H9 (cell line): Measurements from ENCODE around the gene PLEKHO1. TPM values are rescaled to one million over a fixed set of nuclear protein-coding genes. Genes with fewer than 3 reads are reported as not detected.

Experiments used
- DNase-seq: peaks from one replicate; pipeline ENCODE4 v3.0.0-alpha.2; 2017
- H2AFZ ChIP-seq: one replicate; pipeline ENCODE4 v1.6.1; 2013; ENCODE audit warnings: mild to moderate bottlenecking, low read length, control low read depth, moderate library complexity
- H2AK5ac ChIP-seq: 2 replicates; pipeline ENCODE4 v1.6.1; 2013; ENCODE audit warnings: low read length, control low read depth, mixed read lengths; ENCODE audit not compliant: insufficient read length
- H2BK120ac ChIP-seq: one replicate; pipeline ENCODE4 v1.6.1; 2013; ENCODE audit warnings: low read depth, mild to moderate bottlenecking, low read length, control low read depth, inconsistent platforms; ENCODE audit not compliant: poor library complexity, severe bottlenecking
- H2BK12ac ChIP-seq: 2 replicates; pipeline ENCODE4 v1.6.1; 2013; ENCODE audit warnings: low read length, control low read depth, mixed read lengths, low read depth; ENCODE audit not compliant: insufficient read length
- H2BK15ac ChIP-seq: 2 replicates; pipeline ENCODE4 v1.6.1; 2013; ENCODE audit warnings: low read depth, low read length, control low read depth
- H2BK20ac ChIP-seq: one replicate; pipeline ENCODE4 v1.6.1; 2013; ENCODE audit warnings: low read depth, mild to moderate bottlenecking, low read length, control low read depth, inconsistent platforms; ENCODE audit not compliant: poor library complexity, severe bottlenecking
- H2BK5ac ChIP-seq: 2 replicates; pipeline ENCODE4 v1.6.1; 2013; ENCODE audit warnings: low read length, control low read depth, mixed read lengths; ENCODE audit not compliant: insufficient read length
- H3K14ac ChIP-seq: 2 replicates; pipeline ENCODE4 v1.6.1; 2013; ENCODE audit warnings: low read length, control low read depth; ENCODE audit not compliant: insufficient read depth
- H3K18ac ChIP-seq: 2 replicates; pipeline ENCODE4 v1.6.1; 2013; ENCODE audit warnings: low read depth, mild to moderate bottlenecking, mixed read lengths, low read length, control low read depth; ENCODE audit not compliant: insufficient read length
- H3K23ac ChIP-seq: 2 replicates; pipeline ENCODE4 v1.6.1; 2013; ENCODE audit warnings: low read length, control low read depth, mixed read lengths, low read depth; ENCODE audit not compliant: insufficient read length
- H3K23me2 ChIP-seq: 2 replicates; pipeline ENCODE4 v1.6.1; 2013; ENCODE audit warnings: low read depth, mild to moderate bottlenecking, mixed read lengths, low read length, control low read depth; ENCODE audit not compliant: insufficient read length, poor library complexity, severe bottlenecking
- H3K27ac ChIP-seq: 2 replicates; pipeline ENCODE4 v1.5.1; 2013; ENCODE audit warnings: low read length, control low read depth, mixed read lengths, low read depth; ENCODE audit not compliant: insufficient read length
- H3K27me3 ChIP-seq: 2 replicates; pipeline ENCODE4 v1.6.1; 2013; ENCODE audit warnings: low read length, control low read depth, inconsistent platforms; ENCODE audit not compliant: insufficient read depth
- H3K4ac ChIP-seq: 2 replicates; pipeline ENCODE4 v1.6.1; 2013; ENCODE audit warnings: low read depth, mild to moderate bottlenecking, control low read depth, inconsistent platforms, low read length, moderate library complexity
- H3K4me1 ChIP-seq: 2 replicates; pipeline ENCODE4 v1.6.1; 2013; ENCODE audit warnings: low read length, control low read depth, inconsistent platforms; ENCODE audit not compliant: insufficient read depth
- H3K4me2 ChIP-seq: 2 replicates; pipeline ENCODE4 v1.6.1; 2013; ENCODE audit warnings: low read length, control low read depth, mixed read lengths; ENCODE audit not compliant: insufficient read length, insufficient read depth
- H3K56ac ChIP-seq: 2 replicates; pipeline ENCODE4 v1.6.1; 2013; ENCODE audit warnings: low read depth, mild to moderate bottlenecking, mixed read lengths, low read length, control low read depth; ENCODE audit not compliant: insufficient read length
- H3K79me1 ChIP-seq: 2 replicates; pipeline ENCODE4 v1.6.1; 2013; ENCODE audit warnings: low read depth, mild to moderate bottlenecking, moderate library complexity, low read length, control low read depth, inconsistent platforms; ENCODE audit not compliant: insufficient read depth, poor library complexity, severe bottlenecking
- H3K79me2 ChIP-seq: 2 replicates; pipeline ENCODE4 v1.6.1; 2013; ENCODE audit warnings: low read length, control low read depth, inconsistent platforms; ENCODE audit not compliant: insufficient read depth
- H3K9ac ChIP-seq: 2 replicates; pipeline ENCODE4 v1.6.1; 2013; ENCODE audit warnings: low read length, control low read depth, mixed read lengths; ENCODE audit not compliant: insufficient read length; ENCODE audit errors: extremely low read depth
- H3K9me3 ChIP-seq: one replicate; pipeline ENCODE4 v1.6.1; 2013; ENCODE audit warnings: low read depth, low read length, inconsistent platforms; ENCODE audit not compliant: control insufficient read depth
- H3T11ph ChIP-seq: one replicate; pipeline ENCODE4 v1.6.1; 2013; ENCODE audit warnings: mild to moderate bottlenecking, low read length, control low read depth, inconsistent platforms
- H4K20me1 ChIP-seq: one replicate; pipeline ENCODE4 v1.6.1; 2013; ENCODE audit not compliant: control insufficient read depth, insufficient read length, insufficient read depth
- H4K5ac ChIP-seq: 2 replicates; pipeline ENCODE4 v1.6.1; 2013; ENCODE audit warnings: low read depth, mild to moderate bottlenecking, mixed read lengths, low read length, control low read depth; ENCODE audit not compliant: insufficient read length
- H4K8ac ChIP-seq: replicated peaks from 2 replicates; pipeline ENCODE4 v1.6.1; 2013; ENCODE audit warnings: low read length, control low read depth, mixed read lengths, low read depth; ENCODE audit not compliant: insufficient read length
- H4K91ac ChIP-seq: 2 replicates; pipeline ENCODE4 v1.6.1; 2013; ENCODE audit warnings: low read depth, mild to moderate bottlenecking, moderate library complexity, mixed read lengths, low read length, control low read depth; ENCODE audit not compliant: insufficient read length
- H3K27ac Mint-ChIP-seq, 3 experiments: 2 replicates in 2 of 3; 3 replicates in 1 of 3; pipeline ENCODE4 v1.8.0; 2020 to 2021; ENCODE audit warnings: mixed read lengths in 3 of 3, mild to moderate bottlenecking in 1 of 3, moderate library complexity in 1 of 3
- H3K27me3 Mint-ChIP-seq: 2 replicates; pipeline ENCODE4 v1.8.0; 2021; ENCODE audit warnings: low read depth, mild to moderate bottlenecking, moderate library complexity, mixed read lengths
- H3K36me3 Mint-ChIP-seq, 3 experiments: 2 replicates in 2 of 3; 3 replicates in 1 of 3; pipeline ENCODE4 v1.8.0; 2020 to 2021; ENCODE audit warnings: low read depth in 3 of 3, mixed read lengths in 3 of 3; ENCODE audit not compliant: insufficient read depth in 1 of 3
- H3K4me1 Mint-ChIP-seq, 2 experiments: 2 replicates each; pipeline ENCODE4 v1.8.0; 2020; ENCODE audit warnings: mixed read lengths in 2 of 2
- H3K4me3 Mint-ChIP-seq, 2 experiments: 2 replicates in 1 of 2; 3 replicates in 1 of 2; pipeline ENCODE4 v1.8.0; 2020 to 2021; ENCODE audit warnings: mild to moderate bottlenecking in 2 of 2, mixed read lengths in 2 of 2, moderate library complexity in 1 of 2
- H3K9me3 Mint-ChIP-seq, 2 experiments: 2 replicates in 1 of 2; 3 replicates in 1 of 2; pipeline ENCODE4 v1.8.0; 2020; ENCODE audit warnings: mild to moderate bottlenecking in 2 of 2, mixed read lengths in 2 of 2, moderate library complexity in 1 of 2
- CTCF ChIP-seq: fragments of 200-600 bp; sonication (generic); conservative IDR thresholded peaks from 3 replicates; pipeline ENCODE4 v1.8.0; 2021; ENCODE audit warnings: antibody characterized with exemption, mild to moderate bottlenecking
- WGBS: extraction: QIAGEN DNeasy Blood & Tissue Kit; methylation state at CpG from one replicate; pipeline ENCODE4 v1.1.7; 2013; ENCODE audit warnings: missing lambda C conversion rate, low lambda C conversion rate, mixed read lengths; ENCODE audit not compliant: insufficient read length; ENCODE audit errors: extremely low coverage; 5-methylcytosine and 5-hydroxymethylcytosine counted together
- long read RNA-seq: library from polyadenylated mRNA; unstranded; transcript quantifications from one replicate; pipeline ENCODE4 v2.0.0, GENCODE V29; 2020
- total RNA-seq: library from RNA; stranded (reverse); gene quantifications from 2 replicates; pipeline ENCODE4 v1.2.1, GENCODE V29; 2021

PLEKHO1 gene, protein sequence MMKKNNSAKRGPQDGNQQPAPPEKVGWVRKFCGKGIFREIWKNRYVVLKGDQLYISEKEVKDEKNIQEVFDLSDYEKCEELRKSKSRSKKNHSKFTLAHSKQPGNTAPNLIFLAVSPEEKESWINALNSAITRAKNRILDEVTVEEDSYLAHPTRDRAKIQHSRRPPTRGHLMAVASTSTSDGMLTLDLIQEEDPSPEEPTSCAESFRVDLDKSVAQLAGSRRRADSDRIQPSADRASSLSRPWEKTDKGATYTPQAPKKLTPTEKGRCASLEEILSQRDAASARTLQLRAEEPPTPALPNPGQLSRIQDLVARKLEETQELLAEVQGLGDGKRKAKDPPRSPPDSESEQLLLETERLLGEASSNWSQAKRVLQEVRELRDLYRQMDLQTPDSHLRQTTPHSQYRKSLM
- 47.6 and 48.1 TPM in 2 replicates for total RNA-seq
- long read RNA-seq, transcript PLEKHO1-205 (5 exons, 1,025 nt): minor isoform, 19 of 201 reads
- long read RNA-seq, transcript PLEKHO1-201 (6 exons, 2,050 nt): major isoform, 141 of 201 reads
- long read RNA-seq, partial matches to known transcripts: 7 of 201 reads
- long read RNA-seq, other reads (novel, unspliced or antisense): 33 of 201 reads

DNA sequence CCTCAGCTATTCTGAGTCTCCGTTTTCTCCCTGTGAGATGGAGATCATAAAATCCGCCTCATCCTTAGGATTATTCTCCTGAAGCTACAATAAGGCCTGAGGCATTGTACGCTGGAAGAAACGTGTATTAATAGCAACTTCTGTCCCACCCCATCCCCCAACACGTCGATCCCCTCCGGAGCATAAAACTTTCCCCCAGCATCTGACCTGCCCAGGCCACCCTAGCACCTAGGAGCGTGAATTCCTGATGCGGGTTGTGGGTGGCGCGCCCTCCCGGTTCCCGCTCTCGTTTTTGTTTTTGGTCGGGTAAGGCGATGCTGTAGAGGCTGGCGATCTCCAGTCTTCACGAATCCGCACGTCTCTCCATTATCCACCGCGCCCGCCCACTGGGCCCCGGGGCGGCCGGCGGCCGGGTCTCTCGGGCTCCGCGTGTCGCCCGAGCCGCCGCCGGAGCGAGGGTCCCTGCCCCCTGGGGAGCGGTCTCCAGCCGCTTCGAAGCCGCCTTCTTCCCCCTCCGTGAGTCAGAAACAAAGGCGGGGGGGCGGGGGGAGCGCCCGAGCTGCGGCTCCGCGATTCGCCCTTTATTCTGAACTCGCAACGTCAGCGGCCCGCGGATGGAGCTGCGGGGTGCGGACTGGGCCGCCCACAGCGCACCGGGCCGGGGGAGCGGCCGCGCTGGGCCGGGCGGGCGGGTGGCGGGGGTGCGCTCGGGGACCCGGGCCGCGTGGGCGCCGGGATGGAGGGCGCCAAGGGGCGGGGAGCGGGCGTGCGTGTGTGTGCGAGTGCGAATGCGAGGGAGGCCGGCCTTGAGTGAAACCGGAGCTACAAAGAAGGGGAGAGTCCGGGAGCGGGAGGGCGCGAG lies at the start of gene PLEKHO1:
Gene PLEKHO1 (plus strand): TSS at position 646 of the 862 bp plus-strand sequence. CDS start 342 bp downstream, outside the sequence.
- no peaks in the 10 kb centered on the region for H3K79me1 ChIP-seq
- no peaks in the 10 kb centered on the region for H3K9me3 ChIP-seq
- peak within 1 kb of the TSS; percentile 88 for H3K18ac ChIP-seq
- no peak within 1 kb of the TSS for H2AFZ ChIP-seq
- no peaks in the 10 kb centered on the region; the same call in 1 of the 2 replicates for H3K27me3 ChIP-seq
- no peak within 1 kb of the TSS for H2BK12ac ChIP-seq
- no CpG with 5 or more reads among the region's 89 CpGs for WGBS
- no peak within 1 kb of the TSS for H2BK5ac ChIP-seq
- Mint-ChIP-seq H3K9me3 (peaks cover 0 to 2% of the 10 kb centered on the region in 2 experiments; a peak in 1 of 5 replicates), H3K4me1 (peaks cover 26 to 29% of the 10 kb centered on the region in 2 experiments), H3K27me3 (peaks cover 10% of the 10 kb centered on the region), H3K4me3 (peak within 1 kb of the TSS; percentile 86 to 96), H3K36me3 (peaks cover 20 to 24% (median 20%) of the 10 kb centered on the region in 3 experiments), H3K27ac (peak within 1 kb of the TSS in 1 of 3 experiments; percentile 82; a peak in 2 of 7 replicates)
- no peak for TF ChIP-seq CTCF
- peak within 1 kb of the TSS; percentile 74 for H3K4me2 ChIP-seq
- H4K5ac ChIP-seq: no peak within 1 kb of the TSS
- no peak within 1 kb of the TSS for H3K23ac ChIP-seq
- no peak within 1 kb of the TSS for H3K56ac ChIP-seq
- no peak within 1 kb of the TSS for H2AK5ac ChIP-seq
- peak within 1 kb of the TSS; percentile 89 for H3K14ac ChIP-seq
- no peak within 1 kb of the TSS for H4K8ac ChIP-seq
- H3K4me1 ChIP-seq: peaks cover 4% of the 10 kb centered on the region; the same call in 1 of the 2 replicates
- no peak within 1 kb of the TSS; the same call in 1 of the 2 replicates for H3K4ac ChIP-seq
- H3T11ph ChIP-seq: no peak within 1 kb of the TSS
- no peak within 1 kb of the TSS for H4K91ac ChIP-seq
- no peaks in the 10 kb centered on the region for H4K20me1 ChIP-seq
- DNase-seq: peak; percentile 59
- H3K27ac ChIP-seq: no peak within 1 kb of the TSS
- no peak within 1 kb of the TSS for H2BK15ac ChIP-seq
- peaks cover 17% of the 10 kb centered on the region for H3K23me2 ChIP-seq
- no peak within 1 kb of the TSS for H2BK20ac ChIP-seq
- H3K79me2 ChIP-seq: 0 out of 2 replicates have a peak, but pooled peaks cover 4% of the 10 kb centered on the region
- H2BK120ac ChIP-seq: no peak within 1 kb of the TSS
- peak within 1 kb of the TSS; percentile 74 for H3K9ac ChIP-seq
